Left hindlimb (tissue), 1 donor: ENCODE data around the gene AXIN1.

Experiments
- DNase-seq: peaks from one replicate; pipeline ENCODE4 v3.0.0-alpha.2; 2018

Gene AXIN1

GRCh38 chr16:301235-301634 is 51.3 kb downstream of the AXIN1 start:
- no peak for DNase-seq

DNA sequence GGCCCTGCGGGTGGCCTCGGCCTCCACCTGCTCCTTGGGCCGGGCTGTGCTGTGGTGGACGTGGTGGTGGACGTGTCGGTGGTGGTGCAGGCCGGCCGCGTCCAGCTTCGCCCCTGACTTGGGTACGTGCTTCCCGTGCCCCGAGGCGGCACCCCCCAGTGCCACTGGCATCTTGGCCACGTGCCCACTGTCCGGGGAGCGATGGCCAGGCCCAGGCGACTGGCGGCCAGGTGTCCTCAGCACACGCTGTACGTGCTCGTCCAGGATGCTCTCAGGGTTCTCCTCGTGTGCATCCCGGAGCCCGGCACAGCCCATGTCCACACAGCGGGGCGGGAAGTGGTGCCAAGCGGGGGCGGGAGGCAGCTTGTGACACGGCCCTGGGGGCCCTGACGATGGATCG is 54.7 kb downstream of the AXIN1 start:
- no peak for DNase-seq

DNA sequence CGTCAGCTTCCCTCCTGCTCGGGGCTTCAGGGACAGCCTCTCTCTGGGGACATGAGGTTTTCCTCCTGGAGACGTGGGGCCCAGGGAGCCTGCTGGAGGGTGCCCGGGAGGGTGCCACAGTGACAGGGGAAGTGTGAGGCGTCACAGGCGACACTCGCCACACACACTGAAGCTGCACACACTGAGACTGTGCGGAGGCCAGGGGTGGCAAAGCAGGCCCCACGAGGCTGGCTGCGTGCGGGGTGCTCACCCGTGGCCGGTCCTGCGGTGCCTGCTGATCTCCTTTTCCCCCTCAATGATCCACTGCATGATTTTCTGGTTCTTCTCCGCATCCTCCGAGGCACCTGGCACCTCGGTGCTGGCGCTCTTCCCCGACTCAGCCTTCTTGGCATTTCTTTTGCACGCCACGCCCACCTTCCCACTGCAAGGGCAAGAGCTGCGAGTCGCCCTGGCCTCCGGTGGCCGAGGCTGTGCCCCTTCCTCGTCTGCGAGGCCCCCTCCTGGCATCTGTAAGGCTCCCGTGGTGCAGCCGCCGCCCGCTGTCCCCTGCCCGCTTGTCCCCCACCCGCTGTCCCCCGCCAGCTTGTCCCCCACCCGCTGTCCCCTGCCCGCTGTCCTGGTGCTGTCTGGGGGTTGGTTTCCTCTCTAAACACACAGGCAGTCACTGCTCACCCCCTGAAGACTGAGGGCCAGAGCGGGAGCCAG is 55.6 kb downstream of the AXIN1 start:
- DNase-seq: no peak

- DNase-seq: no peak
These were observed 56.2 kb downstream of the AXIN1 start for GRCh38 chr16:296276-296675.

GRCh38 chr16:293043-293775 is 59.3 kb downstream of the AXIN1 start:
- no peak for DNase-seq

DNA sequence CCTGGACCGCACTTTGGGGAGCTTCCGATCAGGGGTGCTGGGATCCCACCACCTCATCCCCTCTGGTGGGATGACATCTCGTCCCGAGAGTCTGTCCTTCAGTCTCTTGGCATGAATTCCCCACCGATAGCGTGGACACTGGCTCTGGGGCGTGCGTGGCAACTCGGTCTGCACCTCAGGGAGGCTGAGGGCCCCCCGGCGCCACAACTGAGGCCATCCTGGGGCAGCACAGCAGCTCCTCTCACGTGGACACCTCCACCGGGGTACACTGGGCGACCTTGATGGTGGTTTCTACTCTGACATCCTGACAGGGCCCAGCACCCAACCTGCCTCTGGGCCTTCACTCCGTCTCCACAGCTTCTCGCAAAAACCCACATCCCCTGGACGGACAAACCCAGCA is 61.0 kb downstream of the AXIN1 start:
- no peak for DNase-seq

DNA sequence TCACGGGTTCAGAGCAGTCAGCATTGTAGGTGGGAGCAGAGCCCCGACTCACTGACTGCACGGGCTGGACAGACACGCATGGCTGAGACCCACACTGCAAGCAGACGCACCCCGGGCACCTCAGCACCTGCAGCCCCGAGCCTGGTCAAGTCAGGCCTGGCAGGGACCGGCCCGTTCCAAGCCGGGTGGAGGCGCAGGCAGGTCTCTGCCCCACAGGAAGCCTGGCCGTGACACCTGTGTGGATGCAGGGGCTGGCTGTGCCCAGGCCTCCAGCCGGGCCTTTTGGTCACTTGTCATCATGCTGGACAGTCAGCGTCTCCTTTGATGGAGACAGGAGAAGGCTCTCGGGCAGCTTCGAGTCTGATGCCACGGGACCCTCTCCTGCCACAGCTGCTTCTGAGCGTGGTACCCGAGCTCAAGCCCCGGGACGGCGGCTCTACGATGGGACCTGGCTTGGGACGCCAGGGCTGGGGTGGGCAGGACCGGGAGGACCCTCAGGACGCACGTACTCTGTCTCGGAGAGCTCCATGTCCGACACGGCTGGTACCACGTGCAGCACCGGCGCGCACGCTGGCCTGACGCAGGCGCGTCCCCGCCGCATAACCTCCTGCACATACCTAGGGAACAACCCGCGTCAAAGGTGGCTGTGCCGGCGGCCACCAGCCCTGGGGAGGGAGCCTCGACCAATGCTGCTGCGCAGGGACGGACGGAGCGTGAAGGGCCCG is 61.7 kb downstream of the AXIN1 start:
- no peak for DNase-seq

DNA sequence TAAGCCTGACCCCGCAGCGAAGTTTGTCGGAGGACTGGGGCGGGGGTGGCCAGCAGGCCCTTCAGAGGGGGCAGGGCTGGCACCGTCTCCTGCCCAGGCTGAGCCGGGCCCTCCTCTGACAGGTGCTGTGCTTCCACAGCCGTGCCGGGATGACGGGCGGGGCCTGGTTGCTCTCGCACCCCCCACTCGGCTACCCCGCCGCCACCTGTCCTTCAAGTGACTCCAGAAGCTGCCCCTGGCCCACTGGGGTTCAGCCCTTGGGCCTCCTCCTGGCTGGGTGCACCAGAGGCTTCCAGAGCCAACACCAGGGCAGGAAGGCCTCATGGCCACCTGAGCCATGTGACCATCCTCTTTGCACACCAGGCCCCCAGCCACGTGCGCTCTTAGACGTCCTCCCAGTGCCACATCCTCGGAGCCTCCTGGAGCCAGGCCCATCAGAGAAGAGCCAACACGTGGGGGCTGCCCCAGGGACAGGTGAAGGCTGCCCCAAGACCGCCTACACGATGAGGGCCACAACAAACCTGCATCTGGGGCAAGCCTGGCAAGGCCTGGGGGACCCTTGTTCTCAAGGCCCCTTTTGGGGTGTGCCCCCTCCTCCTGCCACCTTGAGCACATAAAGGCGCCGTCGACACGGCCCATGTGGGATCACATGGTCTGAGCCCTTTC is 62.4 kb downstream of the AXIN1 start:
- DNase-seq: no peak

- no peak for DNase-seq
These were observed 63.0 kb downstream of the AXIN1 start for GRCh38 chr16:289395-289997.

- DNase-seq: no peak
These were observed 64.3 kb downstream of the AXIN1 start for GRCh38 chr16:287981-288920.

- DNase-seq: no peak
These were observed 65.2 kb downstream of the AXIN1 start for GRCh38 chr16:287298-287811.

GRCh38 chr16:286491-287297 is 65.8 kb downstream of the AXIN1 start:
- no peak for DNase-seq

- no peak for DNase-seq
These were observed 67.1 kb downstream of the AXIN1 start for GRCh38 chr16:285146-286055.

- DNase-seq: no peak
These were observed 68.1 kb downstream of the AXIN1 start for GRCh38 chr16:284204-285120.

GRCh38 chr16:283033-283805 is 69.3 kb downstream of the AXIN1 start, which contains the start of gene PDIA2:
TSS of gene PDIA2 (plus strand) at chr16:283164. CDS start at chr16:283170, 6 bp downstream.
- no peak for DNase-seq

DNA sequence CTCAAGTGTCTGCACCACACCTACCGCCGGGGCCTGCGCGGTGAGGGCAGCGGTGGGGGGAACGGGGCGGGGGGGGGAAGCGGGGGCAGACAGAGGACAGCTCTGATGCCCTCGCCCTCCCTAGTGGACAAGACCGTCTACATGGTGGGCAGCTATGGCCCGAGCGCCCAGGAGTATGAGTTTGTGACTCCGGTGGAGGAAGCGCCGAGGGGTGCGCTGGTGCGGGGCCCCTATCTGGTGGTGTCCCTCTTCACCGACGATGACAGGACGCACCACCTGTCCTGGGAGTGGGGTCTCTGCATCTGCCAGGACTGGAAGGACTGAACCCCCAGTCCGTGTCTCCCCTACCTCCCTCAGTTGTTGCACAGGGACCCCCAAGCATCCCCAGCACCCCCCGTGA is 70.0 kb downstream of the AXIN1 start:
- no peak for DNase-seq

DNA sequence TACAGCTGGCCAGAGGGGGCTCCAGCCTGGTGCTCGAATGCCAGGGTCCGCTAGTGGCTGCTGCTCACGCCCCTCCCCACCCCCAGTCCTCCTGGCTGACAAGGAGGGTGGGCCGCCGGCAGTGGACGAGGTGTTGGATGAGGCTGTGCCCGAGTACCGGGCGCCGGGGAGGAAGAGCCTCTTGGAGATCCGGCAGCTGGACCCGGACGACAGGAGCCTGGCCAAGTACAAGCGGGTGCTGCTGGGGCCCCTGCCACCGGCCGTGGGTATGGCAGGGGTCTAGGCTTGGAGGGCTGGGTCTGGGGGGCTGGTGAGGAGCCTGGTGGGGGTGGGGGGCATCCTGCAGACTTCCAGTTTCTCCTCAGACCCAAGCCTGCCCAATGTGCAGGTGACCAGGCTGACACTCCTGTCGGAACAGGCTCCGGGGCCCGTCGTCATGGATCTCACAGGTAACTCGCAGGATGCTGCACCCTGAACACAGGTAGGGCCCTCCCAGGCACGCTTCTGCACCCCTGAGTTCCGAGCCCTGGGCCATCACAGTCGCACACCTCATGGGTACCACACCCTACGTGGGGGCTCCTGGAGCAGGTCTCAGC is 70.8 kb downstream of the AXIN1 start:
- DNase-seq: no peak
